GM19372 (cell line): ENCODE results near the gene CST6.
"Not testable (repeated sequence)": the region's sequence is repeated elsewhere in the genome, so short reads cannot be mapped to it uniquely, and the experiment has no call there.

ENCODE experiments used
- ATAC-seq: cut with Tn5 transposase; IDR thresholded peaks from one replicate; pipeline ENCODE4 v1.9.1; 2021; ENCODE audit warnings: mild to moderate bottlenecking, low read depth, moderate library complexity; ENCODE audit not compliant: unreplicated experiment

The CST6 gene

DNA sequence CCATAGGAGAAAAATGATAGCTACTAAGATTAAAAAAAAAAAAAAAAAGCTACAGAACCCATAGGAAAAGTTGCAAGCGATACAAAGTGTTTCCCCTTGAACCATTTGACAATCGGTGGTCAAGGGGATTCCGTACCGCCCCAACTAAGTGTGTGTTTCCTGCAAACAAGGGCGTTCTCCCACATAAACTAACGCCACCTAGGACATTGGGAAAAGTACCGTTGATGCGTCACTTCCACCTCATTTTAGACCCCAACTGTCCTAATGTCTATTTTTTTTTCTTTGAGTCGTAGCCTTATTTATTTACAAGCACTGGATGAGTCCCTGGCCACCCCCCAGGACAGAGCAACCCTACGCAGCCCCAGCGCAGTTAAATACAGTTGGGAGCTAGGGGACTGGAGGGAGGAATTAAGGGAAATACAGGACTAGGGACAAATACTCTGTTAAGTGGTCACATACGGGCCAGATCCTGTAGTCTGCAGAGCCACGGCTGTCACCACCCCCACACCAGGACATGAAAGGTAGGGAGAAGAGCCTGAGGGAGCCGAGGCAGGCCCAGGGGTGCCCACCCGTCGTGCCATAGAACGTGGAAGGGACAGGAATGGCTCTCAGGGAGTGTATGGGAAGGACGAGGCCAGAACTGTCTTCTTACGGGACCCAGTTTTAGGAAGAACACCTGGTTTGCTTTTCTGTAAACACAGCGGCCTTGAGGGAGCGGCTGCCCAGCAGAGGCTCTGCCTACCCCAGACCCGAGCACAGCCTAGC, 28.8 kb upstream of the CST6 start:
- no peak for ATAC-seq

DNA sequence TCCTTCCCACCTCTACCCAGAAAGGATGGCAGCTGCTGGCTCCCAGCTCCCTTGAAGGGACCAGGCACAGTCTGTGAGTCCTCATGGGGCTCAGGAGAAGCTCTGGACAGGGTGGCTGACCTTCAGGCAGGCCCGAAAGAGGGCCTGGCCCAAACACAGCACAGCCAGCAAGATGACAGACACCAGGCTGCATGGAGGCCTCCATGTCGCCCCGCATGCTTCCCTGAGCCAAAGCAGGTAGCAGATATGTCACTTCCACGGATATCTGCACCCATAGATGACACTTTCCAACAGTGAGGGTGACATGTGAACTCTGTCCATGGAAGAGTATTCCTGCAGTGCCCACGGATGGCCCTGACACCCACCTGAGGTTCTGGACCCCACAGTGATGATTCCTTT, 28.2 kb upstream of the CST6 start:
- no peak for ATAC-seq

DNA sequence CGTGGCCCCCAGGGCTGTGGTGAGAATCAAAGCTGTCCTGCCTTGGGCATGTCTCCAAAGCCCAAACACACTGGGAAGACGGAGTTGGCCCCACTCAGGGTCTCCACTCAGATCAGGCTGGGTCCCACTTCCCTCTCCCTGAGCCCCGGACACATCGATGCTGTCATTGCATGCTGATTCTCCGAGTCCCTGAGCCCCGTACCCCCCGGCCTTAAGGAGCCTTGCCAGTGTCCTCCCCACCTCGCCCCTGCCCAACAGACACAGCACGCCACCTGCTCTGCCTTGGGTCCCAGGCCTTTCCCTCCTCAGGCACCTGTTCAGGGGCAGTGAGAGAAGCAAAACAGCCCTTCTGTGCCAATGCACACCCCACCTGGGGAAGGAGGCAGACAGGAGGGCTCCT, 24.5 kb upstream of the CST6 start:
- no peak for ATAC-seq

DNA sequence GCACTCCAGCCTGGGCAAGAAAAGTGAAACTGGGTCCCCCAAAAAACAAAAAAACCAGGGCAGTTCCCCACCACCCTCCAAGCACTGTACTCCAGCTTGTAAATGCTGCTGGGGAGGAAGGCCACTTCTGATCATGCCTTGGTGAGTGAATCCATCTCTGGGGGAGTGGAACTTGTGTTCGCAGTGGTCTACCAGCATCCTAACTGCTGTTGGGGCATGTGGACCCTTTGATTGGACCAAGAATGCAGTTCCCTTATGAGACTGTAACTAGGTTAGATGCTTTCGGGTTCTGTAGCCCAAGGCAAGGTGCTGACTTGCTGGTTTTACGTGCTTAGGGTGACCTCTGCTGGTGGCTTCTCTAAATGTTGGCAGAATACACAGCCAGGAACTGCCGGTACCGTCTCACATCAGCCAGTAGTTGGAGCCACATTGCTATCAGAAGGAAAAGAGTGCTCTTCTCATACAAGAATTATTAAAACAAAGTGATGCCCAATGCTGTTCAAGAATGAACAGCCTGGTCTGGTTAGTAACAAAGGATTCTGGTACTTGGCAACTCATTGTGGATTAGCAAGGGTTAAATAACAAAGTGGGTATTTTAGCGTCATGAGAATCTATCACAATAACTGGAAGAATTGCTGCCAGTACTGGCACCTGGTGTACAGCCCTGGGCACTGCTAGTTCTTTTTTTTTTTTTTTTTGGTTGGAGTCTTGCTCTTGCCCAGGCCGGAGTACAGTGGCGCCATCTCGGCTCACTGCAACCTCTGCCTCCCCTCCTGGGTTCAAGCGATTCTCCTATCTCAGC, 22.8 kb upstream of the CST6 start:
- ATAC-seq: peak; percentile 72

DNA sequence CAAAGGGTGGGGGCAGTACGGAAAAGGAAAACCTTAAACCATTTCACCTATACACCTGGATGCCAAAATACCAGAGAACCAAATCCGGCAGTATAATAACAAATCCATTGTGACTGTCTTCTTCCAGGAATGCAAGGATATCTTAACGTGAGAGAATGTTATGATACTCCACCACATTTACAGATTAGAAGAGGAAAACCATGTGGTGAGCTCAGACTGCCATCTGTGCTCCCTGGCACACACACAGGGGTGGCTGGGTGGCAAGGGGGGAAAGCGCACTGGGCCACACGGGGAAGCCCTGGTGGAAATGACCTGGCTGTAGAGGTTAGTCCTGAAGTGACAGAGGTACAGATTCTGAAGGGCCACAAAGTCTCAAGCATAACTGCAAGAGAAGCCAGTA, 19.8 kb upstream of the CST6 start:
- ATAC-seq: no peak

DNA sequence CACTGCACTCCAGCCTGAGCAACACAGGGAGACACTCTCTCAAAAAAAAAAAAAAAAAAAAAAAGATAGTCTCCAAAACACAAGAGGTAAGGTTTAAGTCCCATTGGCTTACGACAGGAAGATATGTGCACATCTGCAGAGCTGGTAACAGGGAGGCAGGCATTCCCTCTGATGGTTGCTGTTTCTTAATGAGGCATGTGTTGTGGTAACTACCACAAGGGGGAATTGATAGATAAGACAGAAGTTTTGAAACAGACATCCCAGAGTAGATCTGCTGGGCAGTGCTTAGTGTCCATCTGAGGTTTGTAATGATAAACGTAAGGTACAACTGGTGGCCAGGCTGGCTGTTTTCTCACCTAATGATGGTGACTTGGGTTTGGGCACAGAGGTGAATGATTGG, 14.5 kb upstream of the CST6 start:
- ATAC-seq: no peak

DNA sequence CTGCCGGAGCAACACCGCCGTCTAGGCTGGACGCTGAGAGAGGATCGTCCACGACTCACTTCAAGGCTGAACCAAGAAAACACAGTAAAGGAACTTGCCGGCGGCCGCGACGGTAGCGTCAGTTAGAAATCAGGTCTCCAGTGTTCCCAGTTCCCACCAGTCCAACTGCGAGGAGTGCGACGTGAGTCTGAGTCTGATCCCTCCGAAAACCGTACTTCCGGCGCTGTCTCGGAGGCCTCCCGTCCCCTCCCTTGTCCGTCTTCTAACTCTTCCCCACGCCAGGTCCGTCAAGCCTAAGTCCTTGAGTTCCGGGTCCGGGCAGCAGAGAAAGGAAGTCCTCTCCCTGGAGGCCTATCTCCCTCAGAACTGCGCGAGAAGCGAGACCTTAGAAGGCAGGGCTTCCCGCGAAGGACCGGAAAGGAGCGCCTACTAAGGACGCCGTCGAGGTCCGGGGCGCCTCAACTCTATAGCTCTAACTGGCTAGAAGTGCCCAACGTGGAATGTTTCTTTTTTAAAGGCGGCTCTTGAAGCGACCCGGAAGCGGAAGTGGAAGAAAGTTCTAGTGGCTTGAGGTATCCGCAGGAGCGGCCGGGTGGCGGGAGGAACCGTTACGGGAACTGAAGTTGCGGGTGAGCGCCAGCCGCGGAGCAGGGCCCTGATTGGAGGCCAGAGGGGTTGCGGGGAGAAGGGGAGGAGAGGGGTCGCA, 9.7 kb upstream of the CST6 start, which contains the start of the genes BANF1 and EIF1AD:
Gene BANF1, plus strand, starts transcription at position 562 of the 706 bp plus-strand sequence. CDS start 748 bp downstream, outside the sequence.
Gene EIF1AD, minus strand, starts transcription at position 216 of the 706 bp plus-strand sequence. CDS start 1,768 bp downstream, outside the sequence.
- ATAC-seq: peak; percentile 72

DNA sequence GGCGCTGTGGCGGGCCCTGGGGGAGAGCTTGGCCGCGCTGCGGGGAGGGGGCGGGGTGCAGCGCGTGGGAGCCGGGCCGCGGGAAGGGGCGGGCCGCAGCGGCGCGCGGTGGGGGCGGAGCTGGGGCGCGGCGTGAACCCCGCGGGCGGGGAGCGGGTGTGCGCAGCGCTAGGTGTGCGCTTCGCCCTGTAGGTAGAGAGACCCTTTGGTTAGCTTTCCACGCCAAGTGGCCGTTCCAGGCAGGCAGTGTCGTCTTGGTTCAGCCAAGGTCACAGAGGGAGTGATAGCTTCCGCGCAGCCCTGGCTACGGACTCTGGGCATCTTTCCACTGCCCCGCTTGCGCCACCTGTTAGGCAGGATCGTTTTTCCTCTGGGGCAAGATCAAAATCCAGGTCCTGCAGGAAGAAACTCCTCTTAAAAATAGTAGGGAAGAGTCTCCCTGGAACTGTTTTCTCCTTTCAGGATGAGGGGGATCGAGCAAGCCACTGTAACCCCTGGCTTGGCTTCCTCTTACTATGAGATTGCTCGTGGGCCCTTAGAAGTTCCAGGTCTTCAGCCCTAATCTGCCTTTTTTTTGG, 9.1 kb upstream of the CST6 start:
- ATAC-seq: peak; percentile 61

DNA sequence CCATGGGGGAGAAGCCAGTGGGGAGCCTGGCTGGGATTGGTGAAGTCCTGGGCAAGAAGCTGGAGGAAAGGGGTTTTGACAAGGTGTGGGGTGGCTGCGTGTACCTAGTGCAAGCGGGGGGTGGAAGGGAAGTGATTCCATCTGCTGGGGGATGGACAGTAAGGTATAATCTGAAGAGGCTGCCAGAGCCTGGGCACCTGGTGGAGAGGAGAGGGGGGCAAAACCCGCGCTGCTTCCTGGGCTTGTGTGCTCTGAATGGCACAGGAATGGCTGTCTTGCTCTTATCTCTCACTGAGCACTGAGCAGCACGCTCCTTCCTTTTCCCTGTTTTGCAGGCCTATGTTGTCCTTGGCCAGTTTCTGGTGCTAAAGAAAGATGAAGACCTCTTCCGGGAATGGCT, 8.5 kb upstream of the CST6 start:
- no peak for ATAC-seq

DNA sequence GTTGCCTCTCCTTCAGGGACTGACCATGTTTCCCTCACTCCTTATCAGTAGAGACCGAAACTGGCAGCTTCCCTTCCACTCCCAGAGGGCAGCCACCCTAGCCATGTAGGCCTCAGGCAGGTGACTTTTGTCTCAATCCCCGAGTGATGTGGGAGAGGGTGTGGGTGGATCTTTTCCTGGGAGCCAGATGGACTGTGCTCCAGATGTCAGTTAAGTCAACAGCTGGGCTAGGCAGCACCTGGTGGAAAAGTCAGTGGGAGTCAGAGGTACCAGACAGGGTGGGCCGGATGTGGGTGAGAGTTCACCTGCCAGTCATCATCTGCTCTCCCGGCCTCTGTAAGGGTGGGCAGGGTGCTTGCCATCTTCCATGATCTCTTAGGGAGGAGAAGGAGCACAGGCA, 7.6 kb upstream of the CST6 start:
- ATAC-seq: no peak

DNA sequence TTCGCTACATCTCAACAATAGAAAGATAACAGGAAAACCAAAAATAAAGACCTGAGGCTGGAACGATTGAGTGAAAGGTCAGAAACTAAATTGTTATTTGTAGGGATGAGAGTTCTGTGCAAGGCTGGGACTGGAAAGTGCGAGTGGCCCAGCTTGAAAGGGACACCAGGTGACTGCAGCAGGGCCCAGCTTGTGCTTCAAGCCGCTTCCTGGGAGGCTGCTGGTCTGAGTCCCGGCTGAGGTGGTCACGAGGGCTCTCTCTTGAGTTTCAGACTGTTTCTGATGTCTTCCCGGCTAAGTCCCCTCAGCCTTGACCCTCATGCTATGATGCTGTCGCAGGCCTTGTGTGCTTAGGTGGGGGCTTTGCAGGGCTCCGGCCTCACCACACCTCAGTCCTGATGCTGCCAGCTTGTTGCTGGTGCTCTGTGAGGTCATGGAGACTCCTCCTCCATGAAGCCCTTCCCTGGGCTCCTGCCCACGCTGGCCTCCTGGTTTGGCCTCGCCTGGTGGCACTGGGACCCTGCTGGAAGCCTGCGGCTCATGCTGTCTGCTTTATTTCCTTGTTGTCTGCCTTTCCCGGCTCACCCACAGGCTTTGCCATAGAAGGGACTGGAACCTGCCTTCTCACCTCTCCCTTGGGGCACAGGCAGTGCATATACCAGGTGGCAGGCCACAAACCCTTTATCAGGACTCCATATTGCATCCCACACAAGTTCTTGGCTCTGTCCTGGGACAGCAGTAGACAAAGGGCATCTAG, 5.5 kb upstream of the CST6 start:
- ATAC-seq: no peak

DNA sequence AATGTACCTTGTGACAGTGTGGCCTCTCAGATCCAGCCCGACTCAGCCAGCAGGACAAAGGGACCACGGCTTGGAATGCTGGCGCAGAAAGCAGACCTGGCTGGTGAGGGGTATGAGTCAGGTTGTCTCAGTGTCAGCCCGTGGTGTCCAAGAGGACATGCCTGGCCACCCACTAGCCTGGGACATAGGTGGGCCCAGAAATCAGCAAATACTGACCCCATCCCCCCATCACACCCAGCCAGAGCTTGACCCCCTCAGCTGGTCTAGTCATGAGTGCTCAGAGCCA, 5.0 kb upstream of the CST6 start:
- ATAC-seq: no peak

DNA sequence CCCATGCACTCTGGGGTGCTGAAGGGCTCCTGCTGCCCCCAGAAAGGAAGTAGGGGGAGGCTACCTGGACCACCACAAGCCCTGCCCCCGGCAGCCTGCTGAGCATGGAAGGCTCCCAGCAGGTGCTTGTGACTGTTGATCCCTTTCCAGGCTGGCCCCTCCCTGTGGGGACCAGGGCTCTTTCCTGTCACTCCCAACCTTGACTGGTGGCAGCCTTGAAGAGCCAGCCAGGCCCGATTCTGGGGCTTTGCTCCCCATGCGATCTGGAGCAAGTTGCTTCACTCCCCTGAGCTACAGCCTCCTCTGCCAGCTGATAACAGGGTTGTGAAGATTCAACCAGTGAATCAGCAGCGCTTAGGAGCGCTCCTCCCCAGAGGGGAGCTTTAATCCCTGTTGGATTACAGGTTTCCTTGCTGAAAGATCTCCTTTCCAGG, 4.6 kb upstream of the CST6 start:
- no peak for ATAC-seq

DNA sequence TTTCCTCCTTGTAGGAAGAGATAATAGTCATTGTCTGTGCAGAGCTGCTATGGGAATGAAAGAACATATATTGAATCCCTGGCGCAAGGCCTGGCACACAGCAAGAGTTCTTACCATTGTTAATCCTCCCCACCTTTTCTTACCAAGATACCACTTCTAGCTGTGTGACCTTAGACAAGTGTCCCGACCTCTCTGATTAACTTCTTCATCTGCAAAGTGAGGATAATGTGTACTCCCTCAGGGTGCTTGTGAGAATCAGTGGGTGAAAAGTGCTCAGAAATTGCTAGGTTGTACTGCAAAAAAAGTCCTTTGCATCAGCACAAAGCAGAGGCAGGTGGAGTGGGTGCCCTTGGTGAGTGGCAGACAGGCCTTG, 3.7 kb upstream of the CST6 start:
- ATAC-seq: no peak

DNA sequence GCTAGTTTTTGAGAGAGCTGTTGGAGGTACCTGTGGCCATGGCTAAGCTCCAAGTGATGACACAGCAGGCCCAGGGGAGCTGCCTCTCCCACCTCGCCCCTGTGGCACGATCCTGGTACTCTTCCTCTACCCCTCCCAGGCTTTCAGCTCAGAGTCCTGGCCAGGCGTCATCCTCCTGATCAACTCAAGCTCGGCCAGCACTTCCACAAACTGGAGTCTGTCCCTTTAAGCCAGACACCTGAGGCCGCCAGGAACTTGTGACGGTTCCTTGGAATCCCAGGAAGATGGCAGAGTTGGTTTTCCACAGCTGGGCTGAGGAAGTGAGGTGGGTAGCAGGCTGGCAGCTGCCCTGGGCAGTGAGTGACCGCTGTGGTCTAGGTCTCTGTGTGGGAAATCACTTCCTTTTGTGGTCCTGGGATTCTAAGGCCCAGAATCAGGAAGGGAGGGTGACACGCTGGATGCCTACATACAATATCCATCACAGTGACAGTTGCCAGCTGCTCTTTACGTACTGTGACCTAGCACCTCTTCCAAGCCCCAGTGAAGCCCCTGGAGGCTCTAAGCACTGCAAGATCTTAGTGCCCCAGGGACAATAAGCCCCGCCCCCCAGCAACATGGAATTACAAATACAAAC, 3.2 kb upstream of the CST6 start:
- no peak for ATAC-seq

DNA sequence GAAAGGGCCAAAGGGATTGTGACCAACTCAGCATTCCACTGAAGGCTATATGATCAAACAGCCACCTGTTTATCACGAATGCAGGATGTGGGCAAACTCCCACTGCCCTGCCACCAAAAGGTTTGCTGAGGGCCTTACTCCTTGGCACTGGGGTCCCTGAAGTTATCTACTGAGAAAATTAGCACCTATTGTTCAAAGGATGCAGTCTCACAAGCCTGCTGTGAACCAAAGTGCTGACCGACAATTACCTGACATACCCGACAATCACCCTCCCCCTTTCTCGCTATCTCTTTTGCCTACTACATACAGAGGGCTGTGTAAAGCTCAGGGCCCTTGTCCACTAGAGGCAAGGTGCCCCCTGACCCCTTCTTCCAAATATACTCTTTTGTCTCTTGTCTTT, 1.8 kb upstream of the CST6 start:
- not testable (repeated sequence) for ATAC-seq

DNA sequence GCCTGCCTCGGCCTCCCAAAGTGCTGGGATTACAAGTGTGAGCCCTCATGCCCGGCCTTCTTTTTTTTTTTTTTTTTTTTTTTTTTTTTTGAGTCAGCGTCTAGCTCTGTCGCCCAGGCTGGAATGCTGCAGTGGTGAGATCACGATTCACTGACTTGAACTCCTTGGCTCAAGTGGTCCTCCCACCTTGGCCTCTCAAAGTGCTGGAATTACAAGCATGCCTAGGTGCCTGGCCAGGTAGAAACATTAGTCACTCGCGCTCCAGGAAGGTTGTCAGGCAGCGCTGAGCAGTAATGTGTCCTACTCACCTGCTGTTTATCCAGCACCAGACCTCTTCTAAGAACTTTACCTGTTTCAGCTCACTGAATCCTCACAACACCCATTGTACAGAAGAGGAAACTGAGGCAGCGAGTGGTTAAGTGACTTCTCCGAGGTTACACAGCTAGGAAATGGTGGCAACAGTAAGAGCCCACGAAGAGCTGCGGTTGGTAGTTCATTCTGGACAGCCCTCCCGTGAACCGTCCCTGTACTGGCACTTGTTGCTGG, 496 bp upstream of the CST6 start:
- ATAC-seq: no peak

DNA sequence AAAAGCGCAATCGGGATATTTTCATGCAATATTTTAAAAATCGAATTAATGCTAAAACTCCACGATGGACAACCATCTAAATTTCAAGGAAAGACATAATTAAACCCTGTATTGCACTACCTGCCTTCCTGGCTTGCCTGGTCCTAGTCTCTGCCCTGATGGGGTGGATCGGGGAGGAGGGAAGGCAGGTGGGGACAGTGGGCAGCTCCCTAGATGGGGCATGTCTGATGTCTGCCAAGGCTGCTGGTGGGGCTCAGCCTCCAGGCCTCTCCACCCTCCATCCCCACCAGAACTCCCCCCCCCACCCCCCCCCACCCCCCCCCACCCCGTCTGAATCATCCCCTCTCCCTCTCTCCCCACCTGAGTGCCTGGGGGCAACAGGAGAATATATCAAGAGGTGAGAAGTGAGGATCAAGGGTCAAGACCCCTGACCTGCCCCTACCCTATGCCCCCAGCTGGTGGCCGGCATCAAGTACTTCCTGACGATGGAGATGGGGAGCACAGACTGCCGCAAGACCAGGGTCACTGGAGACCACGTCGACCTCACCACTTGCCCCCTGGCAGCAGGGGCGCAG, 650 bp downstream of the CST6 start:
- no peak for ATAC-seq
